Effector CD8-positive, alpha-beta T cell (primary cell): ENCODE data around the gene S100A14.
"Not testable (repeated sequence)": the region's sequence is repeated elsewhere in the genome, so short reads cannot be mapped to it uniquely, and the experiment has no call there.

Source experiments
- DNase-seq: peaks from one replicate; lab custom pipeline; 2025; lab: John Stamatoyannopoulos, UW
- total RNA-seq, 4 experiments: gene quantifications; one replicate each; lab custom pipeline; 2026; lab: John Stamatoyannopoulos, UW

Gene S100A14
- total RNA-seq = 0 to 0.18 (median 0) reads per million in 4 experiments

DNA sequence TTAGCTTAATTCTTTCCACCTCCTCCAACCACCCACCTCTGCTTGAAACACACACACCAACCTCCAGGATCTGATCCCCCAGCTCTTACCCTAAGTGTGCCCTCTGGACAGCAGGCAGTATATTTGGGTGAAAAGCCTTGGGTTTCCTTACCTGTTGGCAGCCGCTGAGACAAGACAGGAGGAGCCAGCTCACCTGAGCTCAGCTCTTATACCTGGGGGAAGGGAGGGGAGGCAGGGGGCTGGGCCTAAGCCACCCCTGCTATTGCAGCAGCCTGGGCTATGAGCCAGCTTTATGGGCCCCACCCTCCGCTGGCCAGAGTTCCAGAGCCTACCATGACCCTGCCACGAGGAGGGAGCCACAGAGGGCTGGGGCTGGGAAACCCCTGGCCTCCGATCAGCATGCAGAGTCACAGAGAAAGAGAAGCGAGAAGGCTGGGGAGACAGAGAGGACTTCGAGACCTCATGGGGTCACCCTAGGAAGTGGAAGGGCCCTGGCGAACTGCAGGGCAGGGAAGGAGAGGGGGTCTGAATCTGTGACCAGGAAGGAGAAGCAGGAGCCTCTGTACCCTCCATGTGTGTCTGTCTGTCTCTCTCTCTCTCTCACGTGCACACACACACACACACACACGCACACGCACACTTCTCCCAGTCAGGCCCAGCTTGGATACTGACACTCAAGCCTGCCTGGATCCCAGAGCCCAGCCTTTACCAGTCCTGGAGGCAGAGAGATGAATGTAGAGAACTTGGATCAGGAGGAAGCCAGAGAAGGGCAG lies at the start of gene S100A14:
Gene S100A14 (minus strand): TSS at position 182 of the 773 bp plus-strand sequence. CDS start 467 bp downstream, outside the sequence.
- DNase-seq = no peak

DNA sequence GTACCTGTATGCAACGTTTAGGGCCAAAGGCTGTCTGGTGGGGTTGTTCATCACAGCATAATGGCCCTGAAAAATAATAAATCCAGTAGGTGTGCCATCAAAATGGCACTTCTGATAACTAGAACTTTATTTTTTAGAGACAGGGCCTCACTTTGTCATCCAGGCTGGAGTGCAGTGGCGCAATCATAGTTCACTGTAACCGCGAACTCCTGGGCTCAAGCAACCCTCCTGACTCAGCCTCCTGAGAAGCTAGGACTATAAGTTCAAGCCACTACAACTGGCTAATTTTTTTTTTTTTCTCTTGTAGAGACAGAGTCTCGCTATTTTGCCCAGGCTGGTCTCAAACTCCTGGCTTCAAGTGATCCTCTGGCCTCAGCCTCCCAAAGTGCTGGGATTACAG lies 47.1 kb upstream of the S100A14 start:
- no peak for DNase-seq

DNA sequence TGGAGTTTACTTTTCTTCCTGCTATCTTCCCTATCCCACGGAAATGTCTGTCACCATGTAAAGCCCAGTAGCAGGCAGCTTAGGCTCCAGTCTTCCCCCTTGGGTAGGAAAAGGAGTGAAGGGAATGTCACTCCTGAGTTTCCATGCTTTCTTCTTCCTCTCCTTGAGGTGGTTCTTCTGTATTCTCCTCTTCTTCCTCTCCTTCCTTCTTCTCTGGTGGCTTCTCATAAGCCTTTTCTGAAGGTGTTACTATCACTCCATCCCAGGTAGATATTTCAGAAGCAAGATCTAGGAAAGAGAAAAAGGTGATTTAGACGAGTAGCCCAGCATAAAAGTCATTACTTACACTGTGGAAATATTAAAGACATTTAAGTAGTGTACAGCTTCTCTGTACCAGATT lies 46.1 kb upstream of the S100A14 start:
- DNase-seq = no peak

DNA sequence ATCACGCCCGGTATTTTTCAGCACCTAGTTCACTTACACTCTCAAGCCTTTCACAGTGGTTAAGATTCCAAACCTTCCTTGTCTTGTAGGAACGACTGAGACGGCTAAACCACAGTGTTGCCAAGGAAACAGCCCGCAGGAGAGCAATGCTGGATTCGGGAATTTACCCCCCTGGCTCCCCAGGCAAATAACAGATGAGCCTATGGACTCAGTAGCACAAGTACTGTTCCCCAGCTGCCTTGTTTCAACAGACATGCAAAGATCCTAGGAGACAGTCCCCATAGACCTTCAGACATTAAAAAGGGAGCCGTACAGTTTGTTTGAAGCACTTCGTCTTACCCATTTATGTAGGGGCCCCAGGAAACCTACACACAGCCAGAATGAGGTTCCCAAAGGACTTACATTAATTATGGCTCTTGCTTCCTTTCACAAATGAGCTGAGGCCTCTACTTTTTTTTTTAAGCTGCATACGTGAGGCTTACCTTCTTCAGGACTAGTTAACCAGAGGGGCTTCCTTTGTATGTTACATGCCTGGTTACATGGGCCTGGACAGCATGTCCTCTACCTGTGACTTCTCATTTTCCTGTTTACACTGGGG lies 45.1 kb upstream of the S100A14 start:
- no peak for DNase-seq

DNA sequence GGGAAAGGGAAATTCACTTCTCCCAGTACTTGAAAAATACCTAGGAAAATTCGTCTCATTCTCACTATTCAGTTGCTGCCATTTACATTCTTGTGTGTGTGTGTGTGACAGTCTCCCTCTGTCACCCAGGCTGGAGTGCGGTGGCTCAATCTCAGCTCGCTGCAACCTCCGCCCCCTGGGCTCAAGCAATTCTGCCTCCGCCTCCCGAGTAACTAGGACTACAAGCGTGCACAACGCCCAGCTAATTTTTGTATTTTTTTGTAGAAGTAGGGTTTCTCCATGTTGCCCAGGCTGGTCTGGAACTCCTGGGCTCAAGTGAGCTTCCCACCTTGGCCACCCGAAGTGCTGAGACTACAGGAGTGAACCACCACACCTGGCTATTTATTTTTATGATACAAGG lies 43.5 kb upstream of the S100A14 start:
- no peak for DNase-seq

DNA sequence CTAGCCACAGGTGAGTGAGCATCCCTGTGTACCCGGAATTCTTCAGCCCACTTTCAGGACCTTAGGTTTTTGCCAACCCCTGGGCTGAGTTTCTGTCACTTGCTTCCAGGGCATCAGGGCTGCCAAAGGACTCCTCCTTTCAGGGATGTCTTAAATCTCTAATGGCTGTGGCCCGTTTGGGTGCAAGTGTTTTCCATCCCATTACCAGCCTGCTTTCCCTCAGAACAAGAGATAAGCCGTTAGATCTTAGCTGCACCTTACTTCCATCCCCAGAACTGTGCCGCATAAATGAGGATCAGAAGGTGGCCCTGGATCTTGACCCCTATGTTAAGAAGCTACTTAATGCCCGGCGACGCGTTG lies 43.0 kb upstream of the S100A14 start:
- DNase-seq = no peak

DNA sequence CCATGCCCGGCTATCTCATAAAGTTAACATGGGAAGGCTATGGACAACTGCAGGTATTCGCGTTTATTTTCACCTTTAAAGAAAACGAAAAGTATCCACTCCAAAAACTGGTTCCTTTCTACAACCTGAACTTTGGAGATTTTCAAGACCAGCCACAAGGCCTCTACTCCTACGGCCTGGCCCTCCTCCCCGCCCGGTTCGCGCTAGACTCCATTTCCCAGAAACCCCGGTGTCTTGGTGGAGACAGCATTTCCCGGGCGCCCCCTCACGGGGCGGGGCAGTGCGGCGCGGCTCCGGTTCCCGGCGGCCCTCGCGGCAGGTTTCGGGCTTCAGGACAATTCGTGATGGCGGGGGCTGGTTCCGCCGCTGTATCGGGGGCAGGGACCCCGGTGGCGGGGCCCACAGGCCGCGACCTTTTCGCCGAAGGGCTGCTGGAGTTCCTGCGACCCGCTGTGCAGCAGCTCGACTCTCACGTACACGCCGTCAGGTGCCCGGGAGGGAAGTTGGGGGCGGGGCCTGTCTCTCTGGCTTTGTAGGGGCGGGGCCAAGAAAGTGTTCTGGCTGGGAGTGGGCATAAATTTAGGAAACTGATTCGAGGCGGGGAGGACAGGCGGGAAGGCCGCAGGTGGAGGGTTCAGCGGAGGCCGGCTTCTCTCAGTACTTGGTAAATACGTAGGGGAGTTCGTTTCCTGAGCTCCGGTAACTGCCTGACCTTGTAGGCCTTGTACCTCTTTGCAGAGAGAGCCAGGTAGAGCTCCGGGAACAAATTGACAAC lies 42.5 kb upstream of the S100A14 start, which contains the start of gene SNAPIN:
Gene SNAPIN (plus strand): TSS at position 304 of the 775 bp plus-strand sequence. CDS start 41 bp downstream, at position 345.
- DNase-seq = peak; percentile 79

DNA sequence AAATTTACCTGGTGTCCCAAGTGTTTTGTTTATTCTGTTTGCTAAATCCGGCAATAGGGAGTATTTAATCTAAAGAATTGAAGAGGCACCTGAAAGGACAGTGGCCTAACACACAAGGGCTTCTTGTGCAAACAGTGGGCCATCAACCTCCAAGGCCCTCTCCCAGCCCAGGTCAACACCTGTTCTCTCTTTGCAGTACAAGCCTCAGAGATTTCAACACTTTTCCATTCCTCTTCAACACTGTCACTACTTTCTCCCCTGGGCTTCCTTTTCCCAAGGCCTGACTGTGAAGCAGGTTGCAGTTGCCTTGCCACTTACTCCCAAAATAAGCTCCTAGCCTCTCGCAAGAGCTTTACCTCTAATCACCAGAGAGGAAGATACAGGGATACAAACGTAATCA lies 39.2 kb upstream of the S100A14 start:
- no peak for DNase-seq

DNA sequence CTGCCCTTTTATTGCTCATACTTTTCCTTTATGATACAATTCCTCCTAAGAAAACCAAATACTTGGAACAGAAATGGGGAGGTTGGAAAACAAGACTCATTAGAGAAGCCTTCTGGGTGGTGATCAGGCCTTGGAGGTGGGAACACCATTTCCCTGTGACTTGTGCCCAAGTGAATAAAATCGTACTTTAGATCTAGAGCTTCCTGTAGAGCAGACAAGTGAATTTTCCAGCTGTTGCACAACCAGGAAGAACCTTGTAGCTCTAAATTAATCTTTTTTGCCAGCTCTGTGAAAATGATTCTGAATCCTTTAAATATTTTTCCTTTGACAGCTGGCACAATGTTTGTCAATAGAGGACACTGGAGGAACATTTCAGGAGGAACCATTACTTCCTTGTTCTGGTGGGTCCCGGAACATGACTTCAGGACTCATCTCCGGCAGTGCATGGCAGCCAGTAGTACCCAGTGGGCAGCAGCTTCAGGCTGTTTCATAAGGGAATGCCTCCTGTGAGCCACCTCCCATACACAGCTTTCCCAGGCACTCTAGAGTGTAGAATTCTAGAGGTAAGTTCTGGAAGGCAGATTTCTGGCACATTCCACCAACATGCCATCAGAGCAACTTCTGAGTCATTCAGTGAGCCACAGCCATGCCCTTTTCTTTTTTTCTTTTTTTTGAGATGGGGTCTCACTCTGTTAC lies 36.8 kb upstream of the S100A14 start:
- no peak for DNase-seq

DNA sequence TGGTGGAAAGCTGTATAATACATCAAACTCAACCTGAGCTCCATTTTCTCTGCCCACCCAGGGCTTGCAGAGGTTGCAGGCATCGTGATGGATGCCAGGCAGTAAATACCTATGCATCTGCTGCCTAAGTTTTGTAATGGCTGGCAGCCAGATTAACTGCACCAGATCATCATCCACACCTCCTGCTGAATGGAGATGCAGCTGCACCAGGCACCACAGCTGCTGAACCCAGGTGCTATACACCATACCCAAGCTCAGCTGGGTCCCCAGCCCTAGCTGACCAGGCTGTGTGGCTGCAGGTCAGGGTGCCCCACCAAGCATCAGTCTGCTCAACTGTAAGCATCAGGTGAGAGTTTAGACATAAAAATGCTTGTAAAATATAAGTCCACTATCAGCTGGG lies 35.6 kb upstream of the S100A14 start:
- no peak for DNase-seq

DNA sequence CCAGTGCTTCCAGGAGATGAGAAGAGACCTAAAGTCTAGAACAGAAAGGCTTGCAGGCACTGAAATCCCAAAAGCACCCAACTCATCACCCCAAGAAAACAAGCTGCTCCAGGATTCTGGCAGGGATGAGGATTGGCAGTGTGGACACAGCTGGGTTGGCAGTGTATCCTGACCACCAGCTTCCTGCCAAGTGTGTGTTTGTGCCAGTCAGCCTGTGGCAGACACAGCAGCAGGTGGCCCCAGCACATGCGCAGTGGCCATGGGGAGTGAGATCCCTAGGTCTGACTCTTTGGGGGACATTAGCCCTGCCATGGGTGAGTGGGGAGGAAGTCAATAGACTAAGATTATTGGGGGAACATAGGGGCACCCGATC lies 33.7 kb upstream of the S100A14 start:
- DNase-seq = no peak

DNA sequence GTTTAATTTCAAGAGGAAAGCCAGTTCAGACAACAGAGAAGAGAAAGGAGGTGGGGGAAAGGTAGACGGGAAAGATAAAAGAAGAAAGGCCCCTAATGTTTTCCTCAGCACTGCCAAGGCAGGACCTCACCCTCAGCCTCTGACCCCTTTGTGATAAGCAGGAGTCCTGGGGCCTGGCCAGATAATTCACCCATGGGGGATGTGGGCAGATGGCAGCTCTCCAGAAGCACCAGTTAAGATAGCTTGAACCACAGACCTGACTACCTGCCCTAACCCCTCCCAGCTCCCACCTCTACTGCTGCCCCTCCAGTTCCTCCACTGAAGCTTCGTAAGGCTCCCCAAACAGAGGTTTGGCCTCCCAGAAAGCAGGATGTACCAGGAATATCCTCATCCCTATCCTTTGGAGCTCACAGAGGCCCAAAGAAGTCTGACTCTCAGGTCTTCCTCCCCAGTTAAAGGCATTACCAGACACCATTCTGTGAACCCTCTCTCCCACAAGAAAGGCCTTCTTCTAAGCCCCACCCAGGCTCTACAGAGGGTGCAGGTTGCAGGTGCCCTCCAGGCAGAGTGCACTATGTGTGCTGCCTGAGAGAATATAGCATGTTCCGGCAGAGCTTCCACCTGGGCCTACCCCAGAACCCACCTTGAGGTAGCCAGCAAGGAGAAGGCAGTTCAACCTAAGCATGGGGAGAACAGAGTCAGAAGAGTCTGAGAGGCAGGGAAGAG lies 33.2 kb upstream of the S100A14 start:
- DNase-seq = no peak

DNA sequence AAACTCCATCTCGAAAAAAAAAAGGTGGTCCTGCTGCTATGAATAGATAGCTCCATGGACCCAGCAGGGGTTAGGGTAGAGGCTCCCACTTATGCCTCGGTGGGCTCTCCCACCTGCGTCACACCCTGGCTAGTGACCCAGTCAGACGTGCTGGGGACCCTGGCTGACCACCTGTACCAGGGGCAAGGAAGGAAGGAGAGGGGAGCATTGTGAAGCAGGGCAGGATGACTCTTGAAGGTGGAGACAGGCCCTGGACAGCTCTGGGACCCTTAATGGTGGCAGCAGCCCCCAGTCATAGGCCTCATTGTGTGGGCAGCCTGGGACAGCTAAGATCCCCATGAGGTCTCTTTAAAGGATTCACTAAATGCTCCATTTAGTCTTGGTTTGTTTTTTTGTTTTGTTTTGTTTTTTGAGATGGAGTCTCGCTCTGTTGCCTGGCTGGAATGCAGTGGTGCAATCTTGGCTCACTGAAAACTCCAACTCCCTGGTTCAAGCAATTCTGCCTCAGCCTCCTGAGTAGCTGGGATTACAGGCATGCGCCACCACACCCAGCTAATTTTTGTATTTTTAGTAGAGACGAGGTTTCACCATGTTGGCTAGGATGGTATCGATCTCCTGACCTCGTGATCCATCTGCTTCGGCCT lies 32.0 kb upstream of the S100A14 start:
- DNase-seq = no peak

DNA sequence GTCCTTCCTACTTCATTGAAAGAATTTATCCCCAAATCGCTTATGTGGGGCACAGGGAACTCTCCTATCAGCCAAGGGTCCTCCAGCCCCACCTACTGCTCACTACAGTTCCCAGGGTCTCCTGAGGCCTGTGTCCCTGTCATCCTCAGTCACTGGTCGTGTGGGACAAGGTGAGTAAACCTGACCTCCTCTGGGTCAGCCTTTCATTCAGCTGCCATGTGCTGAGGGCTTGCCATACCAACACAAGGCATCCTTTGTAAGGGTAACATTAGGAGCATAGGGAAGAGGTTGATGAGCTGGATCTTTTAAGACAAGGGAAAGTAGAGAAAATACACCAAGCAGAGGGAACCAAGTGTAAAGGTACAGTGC lies 31.2 kb upstream of the S100A14 start:
- no peak for DNase-seq

DNA sequence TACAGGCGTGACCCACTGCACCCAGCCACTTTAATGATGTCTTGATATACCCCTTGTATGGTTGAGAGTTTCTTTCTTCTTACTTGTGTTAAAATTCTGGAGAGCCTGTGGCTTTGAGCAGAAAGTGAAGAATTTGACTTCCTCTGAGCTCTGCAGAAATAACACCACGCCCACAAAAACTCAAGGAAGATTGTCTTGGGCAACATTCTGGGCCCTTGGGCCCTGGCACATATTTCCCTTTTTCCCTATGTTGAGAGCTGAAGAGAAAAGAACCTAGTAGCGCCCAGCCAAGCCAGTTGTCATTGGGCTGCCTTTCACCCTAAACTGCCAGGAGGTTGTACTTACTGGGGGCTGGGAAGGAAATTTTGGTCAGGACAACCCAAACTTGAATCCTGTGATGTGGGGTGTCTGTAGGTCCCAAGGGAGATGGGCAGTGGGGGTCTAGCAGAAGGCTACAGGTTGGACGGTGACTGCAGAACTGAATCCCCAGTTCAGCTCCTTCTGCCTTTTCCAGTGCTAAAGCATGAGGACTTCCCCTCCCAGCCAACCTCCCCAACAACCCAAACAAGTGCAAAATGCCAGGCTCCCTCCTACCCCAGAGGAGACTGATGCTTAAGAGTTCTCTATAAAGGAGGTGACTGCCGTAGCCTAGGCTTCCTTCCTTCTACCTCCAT lies 30.7 kb upstream of the S100A14 start:
- no peak for DNase-seq

DNA sequence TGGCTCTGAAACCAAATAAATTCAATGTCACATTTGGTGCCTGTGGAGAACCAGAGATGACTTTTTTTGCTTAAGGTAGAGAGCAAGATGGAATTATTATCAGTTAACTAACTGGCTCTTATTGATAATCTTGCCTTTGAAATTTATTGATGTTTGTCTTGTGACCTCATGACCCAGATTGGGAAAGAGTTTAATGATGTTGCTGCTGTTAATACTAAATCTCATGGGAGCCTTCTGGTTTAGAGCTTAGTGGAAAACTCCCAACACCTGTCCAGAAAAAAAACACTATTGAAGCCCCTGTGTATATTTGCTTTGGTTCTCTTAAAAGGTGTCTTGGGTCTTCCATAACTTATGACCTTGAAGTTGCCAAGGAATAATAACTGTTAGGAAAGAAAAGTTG lies 27.7 kb upstream of the S100A14 start:
- no peak for DNase-seq

DNA sequence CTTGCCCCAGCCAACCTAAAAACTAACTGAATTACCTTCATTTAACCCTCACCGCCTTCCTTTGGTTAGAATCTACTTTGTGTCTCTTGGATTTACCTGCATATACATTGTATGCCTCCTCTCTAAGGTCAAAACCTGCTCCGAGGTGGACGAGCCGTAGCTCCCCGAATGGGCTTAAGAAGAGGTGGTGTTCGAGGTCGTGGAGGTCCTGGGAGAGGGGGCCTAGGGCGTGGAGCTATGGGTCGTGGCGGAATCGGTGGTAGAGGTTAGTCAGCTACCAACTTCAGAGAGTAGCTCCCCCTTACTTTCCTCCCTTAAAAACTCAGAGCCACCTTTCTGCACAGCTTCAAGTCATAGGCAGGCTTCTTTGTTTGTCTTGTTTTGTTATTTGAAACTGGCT lies 27.0 kb upstream of the S100A14 start:
- no peak for DNase-seq

DNA sequence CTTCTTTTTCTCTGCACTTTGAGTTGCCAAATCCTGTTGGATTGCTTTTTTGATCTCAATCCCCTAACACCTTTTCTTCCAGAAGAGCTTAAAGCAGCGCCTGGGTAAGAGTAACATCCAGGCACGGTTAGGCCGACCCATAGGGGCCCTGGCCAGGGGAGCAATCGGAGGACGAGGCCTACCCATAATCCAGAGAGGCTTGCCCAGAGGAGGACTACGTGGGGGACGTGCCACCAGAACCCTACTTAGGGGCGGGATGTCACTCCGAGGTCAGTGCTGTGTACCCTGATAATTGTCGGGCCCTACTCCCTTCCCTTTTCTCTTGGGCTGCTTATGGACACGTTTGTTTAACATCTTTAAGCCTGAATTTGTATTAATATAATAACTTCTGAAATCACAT lies 26.0 kb upstream of the S100A14 start:
- DNase-seq = no peak

DNA sequence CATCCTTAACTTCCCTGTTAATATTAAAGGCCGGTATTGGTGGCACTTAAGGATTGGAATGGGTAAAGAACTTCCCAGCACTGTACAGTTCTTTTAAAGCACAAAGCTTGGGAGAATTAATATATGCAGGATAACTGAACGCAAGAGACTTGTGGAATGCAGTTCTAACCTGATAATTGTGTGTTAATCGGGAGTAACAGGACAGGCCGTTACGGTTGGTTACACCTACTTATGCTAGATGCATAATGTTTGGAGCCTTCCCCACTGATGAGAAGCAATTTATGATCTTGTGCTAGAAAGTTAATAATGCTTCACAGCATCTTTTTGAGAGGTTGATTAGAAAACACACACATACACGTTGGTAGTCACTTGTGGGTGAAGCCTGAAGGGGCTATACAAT lies 24.7 kb upstream of the S100A14 start:
- DNase-seq = no peak

DNA sequence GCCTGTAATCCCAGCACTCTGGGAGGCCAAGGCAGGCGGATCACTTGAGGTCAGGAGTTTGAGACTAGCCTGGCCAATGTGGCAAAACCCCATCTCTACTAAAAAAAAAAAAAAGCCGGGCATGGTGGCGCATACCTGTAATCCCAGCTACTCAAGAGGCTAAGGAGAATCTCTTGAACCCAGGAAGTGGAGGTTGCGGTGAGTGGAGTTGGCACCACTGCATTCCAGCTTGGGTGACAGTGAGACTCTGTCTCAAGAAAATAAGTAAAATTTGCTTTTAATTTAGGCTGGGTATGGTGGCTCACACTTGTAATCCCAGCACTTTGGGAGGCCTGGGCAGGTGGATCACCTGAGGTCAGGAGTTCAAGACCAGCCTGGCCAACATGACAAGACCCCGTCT lies 24.1 kb upstream of the S100A14 start:
- DNase-seq = not testable (repeated sequence)

DNA sequence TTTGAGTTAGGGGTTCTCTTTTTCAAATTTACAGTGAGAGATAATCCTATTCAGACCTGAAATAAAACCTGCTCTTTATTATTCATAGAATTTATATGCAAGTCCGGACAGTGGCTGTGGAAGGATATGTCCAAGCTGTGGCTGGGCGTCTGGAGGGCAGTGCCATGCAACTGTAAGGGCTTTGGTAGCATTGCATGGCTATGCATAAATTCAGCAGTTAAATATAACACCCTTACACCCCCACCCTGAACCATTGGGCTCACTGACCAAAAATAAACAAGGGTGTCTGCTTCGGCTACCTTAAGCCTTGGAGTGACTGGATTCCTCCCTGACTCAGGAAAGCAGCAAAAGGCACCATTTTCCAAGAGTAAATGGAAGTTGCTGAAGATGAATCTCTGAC lies 23.2 kb upstream of the S100A14 start:
- DNase-seq = no peak
